Measurements from ENCODE around the gene MGAT4A.
"Not testable (repeated sequence)": the region's sequence is repeated elsewhere in the genome, so short reads cannot be mapped to it uniquely, and the experiment has no call there.

The MGAT4A gene

DNA sequence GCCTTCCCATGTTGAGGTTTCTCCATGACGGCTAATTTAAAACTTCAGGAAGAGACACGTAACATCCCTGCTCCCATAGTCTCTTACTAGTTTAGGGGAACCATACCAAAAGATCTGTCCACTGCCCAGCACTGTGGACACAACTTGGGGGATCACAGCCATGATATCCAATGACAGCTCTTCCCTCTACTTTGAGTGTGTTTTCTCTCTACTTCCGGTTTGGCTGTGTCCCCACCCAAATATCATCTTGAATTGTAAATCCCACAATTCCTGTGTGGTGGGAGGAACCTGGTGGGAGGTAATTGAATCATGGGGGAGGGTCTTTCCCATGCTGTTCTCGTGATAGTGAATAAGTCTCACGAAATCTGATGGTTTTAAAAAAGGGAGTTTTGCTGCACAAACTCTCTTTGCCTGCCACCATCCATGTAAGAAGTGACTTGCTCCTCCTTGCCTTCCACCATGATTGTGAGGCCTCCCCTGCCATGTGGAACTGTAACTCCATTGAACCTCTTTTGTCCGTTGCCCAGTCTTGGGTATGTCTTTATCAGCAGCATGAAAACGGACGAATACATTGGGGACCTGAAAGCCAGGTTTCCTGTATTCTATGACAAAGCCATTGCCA, 1.6 kb upstream of the MGAT4A start:
- no peak for TF ChIP-seq CTCF (IDR thresholded peaks at IDR 0.05; ENCODE audit: control insufficient read depth, extremely low read depth, insufficient read depth)
- DNase-seq (ENCODE audit: low read depth) = no peak
- no peak overlapping the region for H3K4me3 ChIP-seq (ENCODE audit: low read depth, low read length)

DNA sequence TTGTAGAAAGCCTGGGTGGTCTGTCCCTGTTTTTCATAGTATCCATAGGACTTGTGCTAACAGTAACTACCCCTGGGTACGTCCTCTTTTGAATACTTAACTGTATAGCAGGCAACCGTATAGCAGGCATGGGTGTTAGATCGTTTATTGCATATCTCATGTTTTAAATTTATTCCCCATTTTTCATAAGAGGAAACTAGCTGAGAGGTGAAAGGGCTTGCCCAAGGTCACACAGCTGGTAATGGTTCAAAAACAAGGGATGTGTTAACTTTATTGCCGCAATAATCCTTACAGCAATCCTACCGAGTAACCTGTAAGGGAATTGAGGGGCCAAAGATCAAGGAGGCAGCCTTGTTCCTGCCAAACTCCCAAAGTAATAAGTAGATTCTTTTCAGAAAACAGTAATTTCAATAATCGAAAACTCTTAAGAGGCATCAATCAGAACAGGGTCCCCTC, 990 bp upstream of the MGAT4A start:
- TF ChIP-seq CTCF (IDR thresholded peaks at IDR 0.05; ENCODE audit: control insufficient read depth, extremely low read depth, insufficient read depth) = no peak
- peak overlapping the region; percentile 53 for H3K4me3 ChIP-seq (ENCODE audit: low read depth, low read length)
- no peak for DNase-seq (ENCODE audit: low read depth)

- peak; percentile 33; the same call in 1 of the 2 replicates for TF ChIP-seq CTCF (IDR thresholded peaks at IDR 0.05; ENCODE audit: control insufficient read depth, extremely low read depth, insufficient read depth)
- no peak for DNase-seq (ENCODE audit: low read depth)
- peak overlapping the region; percentile 53 for H3K4me3 ChIP-seq (ENCODE audit: low read depth, low read length)
Observed at GRCh38 chr2:98730707-98731040, 258 bp downstream of the MGAT4A start.

DNA sequence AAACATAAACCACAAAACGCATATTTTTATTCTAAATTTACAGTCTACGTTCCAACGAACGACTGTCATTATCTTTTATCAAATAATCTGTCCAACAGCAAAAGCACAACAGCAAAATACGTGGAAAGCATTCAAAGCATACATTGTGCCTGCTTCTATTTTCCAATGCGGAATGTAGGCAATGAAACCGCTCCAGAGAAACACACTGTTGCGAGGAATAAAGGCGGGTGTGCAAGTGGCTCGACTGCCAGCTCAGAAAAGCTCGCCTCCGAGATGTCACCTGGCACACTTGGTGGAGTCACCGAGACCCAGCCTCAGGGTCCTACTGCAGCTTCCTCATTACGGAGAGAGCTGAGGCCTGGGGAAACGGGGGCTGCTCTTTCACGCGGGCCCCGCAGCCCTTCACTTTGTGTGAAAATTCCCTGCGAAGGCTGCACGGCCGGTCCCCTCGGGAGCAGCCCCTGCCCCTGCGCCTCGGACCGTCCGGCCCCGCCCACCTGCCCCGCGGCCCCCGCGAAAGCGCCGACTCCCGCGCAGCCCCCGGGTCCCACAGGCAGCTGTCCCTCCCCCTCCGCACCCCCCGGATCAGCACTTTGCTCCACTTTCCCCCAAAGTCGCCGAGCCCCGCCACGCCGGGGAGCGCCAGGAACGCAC, 752 bp downstream of the MGAT4A start:
- DNase-seq (ENCODE audit: low read depth) = no peak
- peak overlapping the region; percentile 53 for H3K4me3 ChIP-seq (ENCODE audit: low read depth, low read length)

GRCh38 chr2:98729652-98730051, 1.3 kb downstream of the MGAT4A start:
- TF ChIP-seq CTCF (IDR thresholded peaks at IDR 0.05; ENCODE audit: control insufficient read depth, extremely low read depth, insufficient read depth) = no peak
- DNase-seq (ENCODE audit: low read depth) = no peak
- peak overlapping the region; percentile 53; the same call in 1 of the 2 replicates for H3K4me3 ChIP-seq (ENCODE audit: low read depth, low read length)

More for the DNA sequence above, 752 bp downstream of the MGAT4A start:
- TF ChIP-seq CTCF (IDR thresholded peaks at IDR 0.05; ENCODE audit: control insufficient read depth, extremely low read depth, insufficient read depth) = no peak

- H3K4me3 ChIP-seq (ENCODE audit: low read depth, low read length); DNase-seq (ENCODE audit: low read depth): not testable (repeated sequence)
Observed at GRCh38 chr2:98728088-98728718, 2.7 kb downstream of the MGAT4A start.

DNA sequence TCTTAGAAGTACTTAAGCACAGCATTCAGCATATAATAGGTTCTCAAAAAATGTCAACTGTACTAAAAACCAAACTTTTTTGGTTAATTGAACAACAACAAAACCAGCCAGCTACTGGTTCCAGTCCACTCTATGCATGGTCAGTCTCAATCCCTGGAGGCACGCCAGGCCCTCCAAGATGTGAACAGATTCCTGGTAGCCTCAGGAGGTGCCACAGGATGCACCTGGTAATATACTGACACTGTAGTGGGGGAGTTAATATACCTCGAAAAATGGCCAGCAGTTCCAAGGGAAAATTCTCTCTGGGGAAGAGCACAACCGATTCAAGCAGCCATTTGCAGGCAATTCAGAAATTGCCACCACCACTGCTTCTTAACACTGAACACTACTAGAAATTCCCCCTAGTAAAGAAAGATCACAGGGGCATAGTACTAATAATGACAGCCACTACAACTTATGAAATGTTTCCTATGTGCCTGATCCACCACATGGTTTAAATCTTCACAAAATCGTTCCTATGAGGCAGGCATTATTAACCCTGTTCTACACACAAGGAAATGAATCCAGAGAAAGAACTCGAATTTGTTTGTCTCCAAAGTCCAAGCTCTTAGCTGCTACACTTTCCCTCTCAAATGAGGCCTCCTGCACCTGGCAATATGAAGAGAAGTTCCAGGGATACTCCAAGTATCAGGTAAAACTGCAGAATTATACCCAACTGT, 3.4 kb downstream of the MGAT4A start:
- TF ChIP-seq CTCF (IDR thresholded peaks at IDR 0.05; ENCODE audit: control insufficient read depth, extremely low read depth, insufficient read depth) = no peak
- DNase-seq (ENCODE audit: low read depth) = no peak
- no peak overlapping the region for H3K4me3 ChIP-seq (ENCODE audit: low read depth, low read length)

Data from LNCaP clone FGC (cell line).